KBM-7 (cell line): ENCODE data around the gene SAP25.

Source experiments
- DNase-seq: peaks from one replicate; pipeline ENCODE4 v3.0.0-alpha.2; 2015
- in situ Hi-C: fragments of 300-500 bp; cut with MboI; formaldehyde crosslinking; loops from 2 replicates; pipeline ENCODE4 v1.14.3; 2020; ENCODE audit warnings: low sequenced_read_pairs, low pct_unique_long_range_greater_than_20kb, mixed read lengths

SAP25 gene

DNA sequence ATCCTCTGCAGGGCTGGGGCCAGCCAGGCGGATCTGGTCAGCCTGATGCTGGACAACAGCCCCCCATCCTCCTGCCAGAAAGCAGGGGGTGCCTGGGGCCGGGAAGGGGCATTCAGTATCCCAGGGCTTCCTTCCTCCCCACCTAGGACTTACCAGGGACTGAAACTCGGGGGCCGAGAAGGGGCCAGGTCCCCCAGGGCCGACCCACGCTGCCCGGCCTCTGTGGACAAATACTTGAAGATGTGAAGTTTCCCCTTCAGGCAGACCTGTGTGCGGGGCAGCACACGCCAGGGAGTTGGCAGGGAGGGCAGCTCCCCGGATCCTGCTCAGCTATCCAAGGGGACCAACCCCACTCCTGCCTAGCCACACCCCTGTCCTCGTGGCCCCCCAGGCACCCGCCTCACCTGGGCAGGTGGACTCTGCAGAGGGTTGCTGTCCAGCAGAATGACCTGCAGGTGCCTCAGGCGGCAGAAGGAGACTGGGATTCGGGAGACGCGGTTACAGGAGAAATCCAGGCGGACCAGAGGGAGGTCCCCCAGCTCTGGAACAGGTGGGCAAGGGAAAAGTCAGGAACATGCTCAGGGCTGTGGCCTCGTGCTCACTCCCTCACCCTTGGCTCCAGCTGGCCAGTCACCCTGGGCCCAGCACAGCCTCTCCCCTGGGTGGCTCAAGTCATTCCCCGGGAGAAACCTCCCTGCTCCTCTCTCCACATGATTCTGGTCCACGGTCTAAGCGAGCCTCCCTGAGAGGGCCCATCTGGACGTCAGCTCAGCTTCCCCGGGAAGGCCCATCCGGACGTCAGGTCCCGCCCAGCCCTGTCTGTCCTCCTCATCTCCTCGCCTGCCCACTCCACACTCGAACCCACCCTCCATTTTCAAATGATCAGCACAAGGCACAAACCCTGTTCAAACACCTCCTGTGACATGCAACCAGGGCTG, 4.8 kb upstream of the SAP25 start:
- in situ Hi-C loops = no loop called here
- no peak for DNase-seq

DNA sequence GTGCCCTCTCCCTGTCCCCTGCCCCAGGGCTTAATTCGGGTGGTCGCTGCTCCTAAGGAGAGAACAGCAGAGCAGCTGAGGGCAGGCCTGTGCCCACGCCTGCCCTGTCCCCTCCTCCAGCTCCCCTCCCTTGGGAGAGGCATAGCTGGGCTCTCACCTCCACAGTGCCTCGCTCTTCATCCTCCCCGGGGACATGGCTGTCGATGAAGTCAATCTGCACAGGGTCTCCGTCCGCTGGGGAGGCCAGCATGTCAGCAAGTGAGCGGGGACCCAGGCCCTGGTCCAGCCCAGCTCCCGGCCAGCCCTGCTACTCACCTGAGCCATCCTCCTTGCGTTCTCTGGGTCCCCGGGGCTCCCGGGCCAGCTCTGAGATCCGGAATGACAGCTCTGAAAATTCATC, 3.8 kb upstream of the SAP25 start:
- in situ Hi-C loops = no loop called here
- DNase-seq = no peak

DNA sequence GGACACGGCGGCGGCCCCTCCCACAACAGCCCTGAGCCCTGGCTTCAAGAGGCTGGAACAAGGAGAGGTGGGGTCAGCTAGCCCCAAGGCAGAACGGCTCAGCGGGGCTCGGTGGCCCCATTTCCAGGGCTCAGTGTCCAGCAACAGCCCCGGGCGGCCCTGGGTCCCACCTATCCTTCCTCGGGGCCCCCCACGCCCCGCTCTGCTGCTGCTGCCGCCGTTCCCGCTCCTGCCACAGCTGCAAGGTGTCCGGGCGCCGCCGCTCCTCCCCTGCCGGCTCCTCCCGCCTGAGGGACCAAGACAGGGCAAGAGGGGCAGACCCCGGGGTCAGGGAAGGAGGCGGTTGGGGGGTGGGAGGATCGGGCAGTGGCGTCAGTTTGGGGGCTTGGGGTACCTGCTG, 3.4 kb upstream of the SAP25 start:
- in situ Hi-C loops = no loop called here
- DNase-seq = no peak

DNA sequence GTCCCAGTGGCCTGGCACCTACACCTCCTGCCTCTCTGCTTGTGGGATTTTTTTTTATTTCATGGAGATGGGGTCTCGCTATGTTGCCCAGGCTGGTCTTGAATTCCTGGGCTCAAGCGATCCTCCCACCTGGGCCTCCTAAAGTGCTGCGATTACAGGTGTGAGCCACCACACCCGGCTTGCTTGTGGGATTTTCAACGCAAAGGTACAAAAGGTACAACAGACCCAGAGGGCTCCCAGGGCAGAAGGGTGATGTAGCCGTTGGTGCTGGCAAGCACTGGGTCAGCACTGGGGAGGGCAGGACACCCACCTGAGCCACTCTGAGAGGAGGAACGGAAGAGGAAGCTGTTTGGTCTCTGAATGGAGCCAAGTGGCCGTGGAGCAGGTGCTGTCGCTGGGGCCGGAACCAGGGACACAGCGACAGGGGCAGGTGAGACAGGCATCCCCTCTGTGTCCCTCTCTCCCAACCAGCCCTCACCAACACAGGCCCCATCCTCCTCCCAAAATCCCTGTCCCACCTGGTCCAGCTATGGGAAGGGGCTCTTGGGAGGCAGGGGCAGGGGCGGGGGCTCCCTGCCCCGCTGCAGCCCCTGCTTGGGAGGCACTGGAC, 2.8 kb upstream of the SAP25 start:
- in situ Hi-C loops = no loop called here
- DNase-seq = no peak

DNA sequence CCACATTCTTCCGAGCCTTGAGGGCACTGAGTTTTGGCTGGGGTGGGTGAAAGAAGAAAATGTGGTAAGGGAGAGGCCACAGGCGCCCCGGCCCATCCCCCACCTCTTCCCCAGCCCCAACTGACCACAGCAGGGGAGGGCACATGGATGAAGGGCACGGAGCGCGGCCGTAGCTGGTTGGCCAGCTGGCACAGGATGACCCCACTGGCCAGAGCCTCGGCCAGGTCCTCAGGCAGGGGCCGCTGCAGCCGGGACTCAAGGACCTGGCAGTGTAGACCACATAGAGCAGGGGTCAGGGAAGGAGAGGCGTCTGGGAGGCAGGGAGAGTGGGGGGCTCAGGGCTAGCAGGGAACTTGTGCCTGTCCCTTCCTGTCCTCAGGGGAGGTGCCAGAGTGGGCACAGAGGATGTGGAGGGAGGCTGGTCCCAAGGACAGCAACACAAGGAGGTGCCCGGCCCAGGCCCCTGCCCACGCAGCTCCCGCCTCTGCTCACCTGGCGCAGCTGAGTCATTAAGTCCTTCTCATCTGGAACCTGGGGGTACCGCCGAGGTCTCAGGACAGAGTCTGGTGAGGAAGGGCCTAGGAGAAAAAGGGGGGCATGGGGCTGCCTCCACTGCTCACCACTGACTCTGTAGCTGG, 2.2 kb upstream of the SAP25 start:
- no peak for DNase-seq
- in situ Hi-C loops = no loop called here

DNA sequence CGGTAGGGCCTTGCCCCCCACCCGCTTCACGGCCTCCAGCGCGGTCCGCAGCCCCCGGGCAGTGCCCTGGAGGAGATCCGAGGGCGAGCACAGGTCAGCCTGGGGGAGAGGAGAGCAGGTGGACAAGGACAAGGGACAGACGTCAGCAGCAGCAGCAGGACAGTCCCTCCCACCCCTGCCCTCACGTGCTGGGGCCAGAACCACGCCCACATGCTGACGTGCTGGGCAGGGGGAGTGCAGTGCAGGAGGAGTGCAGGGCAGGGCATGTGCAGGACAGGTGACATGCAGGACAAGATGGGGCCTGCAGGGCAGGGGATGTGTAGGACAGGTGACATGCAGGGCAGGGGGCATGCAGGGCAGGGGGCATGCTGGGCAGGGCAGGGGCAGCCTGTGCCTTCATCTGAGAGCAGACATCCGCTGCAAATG, 1.5 kb upstream of the SAP25 start:
- in situ Hi-C loops = no loop called here
- DNase-seq = no peak

DNA sequence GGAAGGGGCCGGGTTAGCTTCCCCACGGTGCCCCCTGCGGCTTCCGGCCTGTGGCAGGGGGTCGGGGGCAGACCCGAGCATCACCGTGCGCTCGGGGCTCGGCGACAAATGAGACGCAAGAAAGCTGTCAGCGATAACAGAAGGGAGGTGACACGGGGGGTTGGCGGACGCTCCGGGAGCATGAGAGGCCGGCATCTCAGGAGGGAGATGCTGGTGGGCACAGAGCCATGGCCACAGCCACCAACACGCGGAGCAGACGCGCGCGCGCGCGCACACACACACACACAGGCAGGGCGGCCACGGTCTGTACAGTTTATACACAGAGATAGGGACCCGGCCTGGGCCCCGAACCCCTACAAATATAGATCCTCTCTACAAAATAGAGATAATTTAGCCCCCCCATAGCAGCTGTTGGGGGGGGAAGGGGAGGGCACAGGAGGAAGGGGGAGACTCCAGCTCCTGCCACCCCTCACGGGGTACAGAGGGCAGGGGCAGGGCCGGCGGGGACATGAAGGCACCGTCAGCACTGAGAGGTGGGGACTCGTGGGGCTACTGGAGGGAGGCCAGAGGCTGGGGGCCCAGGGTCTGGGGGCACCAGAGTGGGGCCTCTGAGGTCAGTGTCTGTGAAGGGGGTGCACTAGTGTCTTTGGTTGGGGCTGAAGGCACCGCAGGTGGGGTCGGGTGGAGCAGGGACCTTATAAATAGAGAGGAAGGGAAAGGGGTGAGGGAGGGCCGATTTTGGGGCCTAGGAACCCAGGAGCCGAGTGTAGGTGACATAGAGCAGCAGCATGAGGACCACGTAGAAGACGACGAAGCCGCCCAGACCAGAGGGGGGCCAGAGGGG, 884 bp upstream of the SAP25 start:
- in situ Hi-C loops = no loop called here
- DNase-seq = no peak

DNA sequence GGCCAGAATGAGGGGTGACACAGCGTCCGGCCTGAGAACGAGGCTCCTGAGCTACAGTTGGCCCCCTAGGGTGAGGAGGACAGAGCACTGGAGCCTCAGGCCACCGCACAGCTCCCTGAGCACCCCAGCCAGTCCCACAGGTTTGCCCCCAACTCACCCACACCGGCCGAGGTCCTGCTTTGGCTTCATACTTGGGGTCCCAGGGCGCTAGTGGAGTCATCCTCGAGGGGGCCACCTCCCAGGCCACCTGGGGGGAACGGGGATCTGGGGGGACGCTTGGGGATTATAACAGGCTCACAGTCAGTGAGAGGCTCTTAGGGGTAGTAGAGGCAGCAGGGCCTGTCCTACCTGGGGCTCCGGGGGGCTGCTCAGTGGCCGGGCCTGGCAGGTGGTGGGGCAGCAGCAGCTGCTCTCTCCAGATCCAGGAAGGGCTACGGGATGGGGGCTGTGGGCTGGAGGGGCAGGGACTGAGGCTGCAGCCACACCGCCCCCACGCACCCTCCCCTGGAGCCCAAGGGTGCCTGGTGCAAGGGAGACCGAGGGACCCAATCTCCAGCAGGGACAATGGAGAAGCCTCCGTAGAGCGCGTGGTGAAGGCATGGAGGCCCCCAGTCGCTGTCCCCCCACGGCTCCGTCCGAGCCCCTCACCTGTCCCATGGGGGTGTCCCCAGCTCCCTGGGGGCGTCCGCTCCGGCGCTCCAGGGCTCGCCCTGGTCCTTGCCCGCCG, 588 bp downstream of the SAP25 start:
- in situ Hi-C loops = no loop called here

DNA sequence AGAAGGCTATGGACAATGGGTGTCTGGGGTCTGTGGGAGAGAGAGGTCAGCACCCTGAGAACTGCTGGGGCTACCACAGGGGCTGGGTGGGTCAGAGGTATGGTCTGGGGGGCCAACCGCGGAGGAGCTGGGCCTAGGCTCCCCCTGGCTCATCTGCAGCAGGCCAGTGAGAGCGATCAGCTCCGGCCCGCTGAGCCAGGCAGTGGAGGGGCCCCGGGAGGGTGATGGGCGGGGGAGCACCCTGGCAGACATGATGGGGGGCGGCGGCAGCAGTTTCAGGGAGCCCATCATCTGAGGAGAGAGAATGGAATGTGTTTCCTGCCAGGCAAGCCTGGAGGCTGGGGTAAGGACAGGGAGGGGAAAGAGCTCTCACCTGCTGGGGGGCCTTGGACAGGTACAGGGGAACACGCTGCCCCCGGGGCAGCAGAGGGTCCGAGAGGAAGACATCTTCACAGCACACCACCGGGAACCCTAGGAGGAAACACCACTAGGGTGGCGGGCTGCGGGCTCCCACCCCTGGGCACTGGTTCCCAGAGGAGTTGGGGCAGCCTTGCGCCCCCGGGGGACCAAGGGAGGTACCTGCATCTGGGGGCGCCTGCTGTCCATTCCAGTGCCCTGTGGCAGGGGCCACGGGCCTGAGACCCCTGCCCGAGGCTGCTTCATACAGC, 1.3 kb downstream of the SAP25 start:
- DNase-seq = no peak
- in situ Hi-C loops = no loop called here

More for the DNA sequence above, 588 bp downstream of the SAP25 start:
- DNase-seq = no peak

DNA sequence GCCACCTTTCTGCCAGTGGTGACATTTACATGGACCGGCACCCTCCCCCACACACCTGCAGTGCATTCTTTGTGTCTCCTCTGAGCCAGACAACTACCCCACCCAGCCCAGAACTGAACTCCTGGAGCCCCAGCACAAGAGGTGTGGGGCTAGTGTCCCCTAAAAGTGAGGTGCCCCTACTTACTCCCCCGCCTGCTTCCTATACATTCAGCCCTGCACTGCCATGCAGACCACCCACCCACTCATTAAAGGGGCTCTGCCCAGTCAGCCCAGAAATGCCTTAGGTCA, 1.9 kb downstream of the SAP25 start:
- in situ Hi-C loops = no loop called here

DNA sequence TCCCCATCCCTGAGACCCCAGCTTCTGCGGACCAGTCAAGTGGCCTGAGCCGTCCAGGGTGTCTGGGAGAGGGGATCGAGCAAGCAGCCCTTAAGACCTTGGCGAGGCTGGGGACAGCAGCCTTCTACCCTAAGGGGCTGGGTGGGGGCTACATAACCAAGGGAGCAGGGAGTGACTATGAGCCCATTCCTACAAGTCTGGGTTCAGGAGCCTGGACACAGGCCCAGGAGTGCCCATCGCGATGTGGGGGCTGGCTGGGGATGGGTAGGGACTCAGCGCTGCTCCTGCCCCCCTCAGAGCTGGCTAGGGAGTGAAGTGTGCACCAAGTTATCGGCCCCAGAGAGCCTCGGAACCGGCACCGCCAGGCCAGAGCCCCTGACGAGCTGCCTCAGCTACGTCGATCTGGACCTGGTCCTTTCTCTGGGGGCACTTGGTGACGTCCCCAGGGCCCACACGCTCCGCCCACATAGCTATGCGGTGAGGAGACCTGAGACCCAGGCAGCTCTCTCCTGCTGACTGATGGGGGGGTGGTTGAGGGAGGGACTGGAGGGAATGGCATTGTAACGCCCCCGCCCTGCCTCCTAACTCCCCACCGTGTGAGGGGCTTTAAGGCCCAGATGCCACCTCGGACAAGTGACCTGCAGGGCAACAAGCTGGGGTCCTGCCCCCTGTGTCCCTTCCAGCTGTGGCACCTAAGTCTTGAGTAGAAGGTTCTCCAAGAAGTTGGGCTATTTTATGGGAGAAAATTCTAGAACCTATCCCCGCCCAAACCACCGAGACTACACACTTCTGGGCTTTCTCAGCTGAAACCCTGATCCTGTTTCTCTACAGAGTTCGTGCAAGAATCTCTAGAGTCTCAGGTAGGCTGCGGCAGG, 2.5 kb downstream of the SAP25 start:
- DNase-seq = no peak
- in situ Hi-C loops = no loop called here

More for the DNA sequence above, 1.9 kb downstream of the SAP25 start:
- no peak for DNase-seq

DNA sequence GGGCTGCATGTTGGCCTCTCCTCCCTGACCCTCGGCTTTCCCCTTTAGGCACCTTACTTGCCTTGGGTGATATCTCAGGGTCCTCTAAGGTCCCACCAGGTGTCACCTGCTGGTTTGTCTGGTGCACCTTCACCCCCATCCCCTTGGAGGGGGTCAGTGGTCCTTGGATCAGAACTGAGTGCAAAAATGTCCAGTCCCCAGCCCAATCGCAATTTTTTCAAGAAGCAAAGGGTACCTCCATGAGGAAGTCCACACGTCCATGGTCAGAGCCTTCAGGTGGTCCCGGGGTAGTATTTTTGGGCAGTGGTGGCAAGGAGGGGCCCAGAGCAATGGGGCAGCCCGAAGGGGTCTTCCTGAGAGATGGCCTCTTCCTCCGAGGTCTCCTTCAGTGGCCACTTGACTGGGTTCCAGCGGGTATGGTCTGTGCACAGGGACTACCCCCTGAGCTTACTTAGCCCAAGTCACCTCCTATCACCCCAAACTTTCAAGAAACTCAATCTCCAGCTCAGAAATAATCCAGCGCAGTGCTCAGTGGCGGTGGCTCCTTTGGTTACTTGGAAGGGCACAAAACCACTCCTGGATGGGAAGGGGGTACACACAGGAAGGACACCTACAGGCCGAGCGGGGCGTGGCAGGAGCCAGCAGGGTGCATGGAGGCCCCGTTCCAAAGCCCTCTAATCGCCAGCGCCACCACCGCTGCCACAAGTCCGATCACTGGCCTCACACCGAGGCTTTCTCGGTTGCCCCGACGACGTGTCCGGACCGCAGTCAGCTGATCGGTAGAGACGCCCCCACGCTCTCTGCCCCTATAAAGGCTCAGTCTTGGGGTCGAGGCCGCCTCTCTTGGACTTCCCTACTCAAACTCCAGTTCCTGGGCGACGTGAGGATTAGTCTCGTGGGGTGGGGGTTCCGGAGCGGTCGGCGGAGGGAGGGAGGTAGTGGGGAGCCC, 4.5 kb downstream of the SAP25 start:
- DNase-seq = peak; percentile 42

DNA sequence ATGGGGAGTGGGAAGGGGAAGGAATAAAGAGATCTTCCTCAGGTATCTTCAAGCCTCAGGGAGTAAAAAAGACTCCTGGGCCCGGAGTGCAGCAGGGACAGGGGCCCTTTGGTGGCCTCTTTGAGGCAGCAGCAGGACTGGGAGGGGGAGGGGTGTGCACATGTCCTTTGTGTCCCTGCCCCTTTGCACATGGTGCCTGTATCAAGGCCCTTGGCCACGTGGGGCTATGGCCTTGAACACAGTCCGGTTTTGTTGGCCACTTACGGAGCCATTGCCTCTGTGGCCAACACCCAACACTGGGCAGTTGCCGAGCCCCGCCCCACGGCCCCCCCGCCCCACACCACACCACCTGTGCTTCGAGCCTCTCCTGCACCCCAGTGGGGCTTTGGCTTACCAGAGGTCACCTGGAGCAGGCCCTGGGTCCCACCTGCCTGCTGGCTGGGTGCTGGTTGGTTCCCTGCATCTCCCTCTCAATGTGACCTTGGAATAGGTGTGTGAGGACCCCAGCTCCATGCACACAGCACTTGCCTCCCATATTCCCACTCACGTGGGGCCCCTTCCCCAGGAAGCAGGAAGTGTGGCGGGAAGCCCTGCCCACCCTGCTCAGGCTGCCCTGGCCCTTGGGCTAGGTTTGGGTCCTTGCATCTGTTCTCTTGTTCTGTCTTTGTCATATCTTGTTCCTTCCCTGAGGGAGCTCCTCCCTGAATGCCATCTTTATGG, 5.4 kb downstream of the SAP25 start:
- DNase-seq = no peak
- in situ Hi-C loops = no loop called here

More for the DNA sequence above, 4.5 kb downstream of the SAP25 start:
- in situ Hi-C loops = no loop called here

DNA sequence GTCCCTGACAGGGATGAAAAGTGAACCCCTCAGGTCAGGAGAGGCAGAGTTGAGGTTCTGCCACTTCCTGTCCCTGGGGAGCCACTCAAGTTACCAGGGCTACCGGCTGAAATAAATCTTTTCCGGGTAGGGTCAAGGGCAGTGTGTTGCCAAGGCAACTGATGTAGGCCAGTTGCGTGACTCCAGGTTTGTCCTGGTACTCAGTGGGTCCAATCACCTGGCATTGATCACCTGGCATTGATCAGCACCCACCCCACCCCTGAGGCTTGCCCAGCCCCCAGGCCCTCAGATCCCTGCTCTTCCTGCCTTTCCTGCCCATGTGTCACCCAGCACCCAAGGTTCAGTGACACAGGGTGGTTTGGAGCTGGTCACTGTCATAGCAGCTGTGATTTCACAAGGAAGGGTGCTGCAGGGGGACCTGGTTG, 5.9 kb downstream of the SAP25 start:
- no peak for DNase-seq
- in situ Hi-C loops = no loop called here

DNA sequence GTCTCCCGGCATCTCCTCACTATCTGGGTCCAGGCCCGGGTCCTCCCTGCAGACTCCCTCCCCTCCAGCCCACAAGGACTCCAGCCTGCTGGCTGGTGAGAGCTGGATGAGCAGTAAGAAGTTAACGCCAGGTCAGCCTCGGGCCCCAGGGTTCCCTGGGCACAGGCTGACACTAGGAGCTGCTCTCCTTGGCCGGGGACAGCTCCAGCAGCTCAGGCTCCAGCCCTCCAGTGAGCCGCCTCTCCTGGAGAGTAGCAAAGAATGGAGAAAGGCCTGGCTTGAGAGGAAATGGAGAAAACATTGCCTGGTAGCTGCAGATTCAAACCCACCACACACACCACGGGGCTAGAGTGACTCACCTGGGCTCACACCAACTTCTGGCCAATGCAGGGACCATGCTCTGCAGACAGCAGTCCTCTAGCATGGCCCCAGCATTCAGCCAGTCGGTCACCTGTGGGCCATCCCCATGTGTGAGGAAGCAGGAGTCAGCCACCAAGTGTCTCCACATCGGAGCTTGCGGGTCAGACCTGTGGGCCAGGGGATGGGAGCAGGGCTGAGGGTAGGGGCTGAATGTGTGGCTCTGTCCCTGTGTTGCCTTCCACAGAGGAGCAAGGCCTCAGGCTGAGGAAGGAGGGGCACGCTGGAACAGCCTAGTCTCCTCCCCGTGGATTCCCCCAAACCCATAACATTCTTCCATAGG, 6.5 kb downstream of the SAP25 start:
- DNase-seq = no peak
- in situ Hi-C loops = no loop called here
